ENCODE data around the gene NEBL.

DNA sequence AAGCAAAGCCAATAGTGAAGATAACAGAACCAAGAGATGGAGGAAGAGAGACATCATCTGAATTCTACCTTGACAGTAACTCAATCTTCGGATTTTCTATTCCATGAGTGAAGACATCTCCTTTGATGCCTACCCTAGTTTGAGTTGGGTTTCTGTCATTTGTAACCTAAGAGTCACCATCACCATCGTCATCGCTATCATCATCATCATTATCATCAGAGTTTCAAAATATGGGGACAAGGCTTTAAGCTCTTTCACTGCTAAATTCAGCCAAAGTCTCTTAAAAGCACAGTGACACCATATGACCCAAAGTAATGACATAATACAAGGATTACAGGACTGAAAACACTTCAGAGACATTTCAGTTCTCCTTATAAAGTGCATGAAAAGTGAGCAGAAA is 57.2 kb downstream of the NEBL start:
- TF ChIP-seq, protein P1, sequence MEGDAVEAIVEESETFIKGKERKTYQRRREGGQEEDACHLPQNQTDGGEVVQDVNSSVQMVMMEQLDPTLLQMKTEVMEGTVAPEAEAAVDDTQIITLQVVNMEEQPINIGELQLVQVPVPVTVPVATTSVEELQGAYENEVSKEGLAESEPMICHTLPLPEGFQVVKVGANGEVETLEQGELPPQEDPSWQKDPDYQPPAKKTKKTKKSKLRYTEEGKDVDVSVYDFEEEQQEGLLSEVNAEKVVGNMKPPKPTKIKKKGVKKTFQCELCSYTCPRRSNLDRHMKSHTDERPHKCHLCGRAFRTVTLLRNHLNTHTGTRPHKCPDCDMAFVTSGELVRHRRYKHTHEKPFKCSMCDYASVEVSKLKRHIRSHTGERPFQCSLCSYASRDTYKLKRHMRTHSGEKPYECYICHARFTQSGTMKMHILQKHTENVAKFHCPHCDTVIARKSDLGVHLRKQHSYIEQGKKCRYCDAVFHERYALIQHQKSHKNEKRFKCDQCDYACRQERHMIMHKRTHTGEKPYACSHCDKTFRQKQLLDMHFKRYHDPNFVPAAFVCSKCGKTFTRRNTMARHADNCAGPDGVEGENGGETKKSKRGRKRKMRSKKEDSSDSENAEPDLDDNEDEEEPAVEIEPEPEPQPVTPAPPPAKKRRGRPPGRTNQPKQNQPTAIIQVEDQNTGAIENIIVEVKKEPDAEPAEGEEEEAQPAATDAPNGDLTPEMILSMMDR (IDR thresholded peaks at IDR 0.05; ENCODE audit: poor library complexity) = no peak
- no peak for TF ChIP-seq EZH2 (IDR thresholded peaks at IDR 0.05; ENCODE audit: borderline replicate concordance)
